ENCODE data around the gene HPCA. TPM values are rescaled to one million over a fixed set of nuclear protein-coding genes. Genes with fewer than 3 reads are reported as not detected.

HPCA gene
- total RNA-seq, 1 experiment from 2014 or later: 1.2 TPM

DNA sequence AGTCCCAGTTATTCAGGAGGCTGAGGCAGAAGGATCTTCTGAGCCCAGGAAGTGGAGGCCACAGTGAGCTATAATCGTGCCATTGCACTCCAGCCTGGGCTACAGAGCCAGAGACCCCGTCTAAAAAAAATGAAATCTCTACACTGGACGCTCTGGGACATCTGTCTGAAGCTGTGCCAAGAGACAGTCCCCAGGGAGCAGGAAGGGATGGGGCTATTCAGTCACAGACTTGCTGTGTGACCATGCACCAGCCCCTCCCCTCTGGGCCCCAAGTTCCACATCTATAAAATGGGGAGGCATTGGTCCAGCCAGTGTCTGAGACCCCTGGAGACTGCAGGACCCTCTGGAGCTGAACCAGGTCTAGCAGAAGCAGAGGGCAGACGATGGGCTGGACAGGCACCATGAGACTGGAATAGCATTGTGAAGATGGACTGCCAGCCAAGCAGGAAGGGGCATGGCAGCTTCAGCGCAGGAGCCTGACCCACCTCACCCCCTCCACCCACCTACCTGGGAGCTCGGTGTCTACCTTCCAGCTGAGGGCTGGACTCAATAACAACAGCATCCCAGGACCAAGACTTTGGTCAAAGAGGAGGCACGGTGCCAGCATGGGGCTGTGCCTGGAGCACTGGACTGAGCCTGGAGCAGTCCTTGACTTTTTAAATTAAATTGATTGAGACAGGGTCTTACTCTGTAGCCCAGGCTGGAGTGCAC lies 13.4 kb downstream of the HPCA start:
- Histone ChIP-seq H3K4me1 (ENCODE audit: insufficient read depth, low read length) (no peaks in the 10 kb centered on the region), H3T11ph (ENCODE audit: low read length) (no peak overlapping the region), H4K91ac (ENCODE audit: insufficient read length, low read depth, low read length) (no peak overlapping the region), H3K4me2 (ENCODE audit: insufficient read depth, insufficient read length, low read length) (no peak overlapping the region), H4K20me1 (ENCODE audit: control insufficient read depth, insufficient read depth, insufficient read length) (no peaks in the 10 kb centered on the region), H4K8ac (replicated peaks; ENCODE audit: insufficient read length, low read depth, low read length) (no peak overlapping the region), H3K79me1 (ENCODE audit: insufficient read depth, low read depth, low read length, poor library complexity, severe bottlenecking) (no peaks in the 10 kb centered on the region), H3K79me2 (ENCODE audit: insufficient read depth, low read length) (no peaks in the 10 kb centered on the region), H3K23ac (ENCODE audit: insufficient read length, low read depth, low read length) (no peak overlapping the region), H2AK5ac (ENCODE audit: insufficient read length, low read length) (no peak overlapping the region), H3K18ac (ENCODE audit: insufficient read length, low read depth, low read length) (no peak overlapping the region), H2AFZ (ENCODE audit: low read length) (no peak overlapping the region), H2BK12ac (ENCODE audit: insufficient read length, low read depth, low read length) (no peak overlapping the region), H3K27me3 (ENCODE audit: insufficient read depth, low read length) (peaks cover 22% of the 10 kb centered on the region; the same call in 1 of the 2 replicates), H4K5ac (ENCODE audit: insufficient read length, low read depth, low read length) (no peak overlapping the region), H2BK120ac (ENCODE audit: low read depth, low read length, poor library complexity, severe bottlenecking) (no peak overlapping the region), H3K27ac (ENCODE audit: insufficient read length, low read depth, low read length) (no peak overlapping the region), H3K9ac (ENCODE audit: extremely low read depth, insufficient read length, low read length) (no peak overlapping the region), H2BK20ac (ENCODE audit: low read depth, low read length, poor library complexity, severe bottlenecking) (no peak overlapping the region), H2BK5ac (ENCODE audit: insufficient read length, low read length) (no peak overlapping the region), H3K14ac (ENCODE audit: insufficient read depth, low read length) (no peak overlapping the region), H3K23me2 (ENCODE audit: insufficient read length, low read depth, low read length, poor library complexity, severe bottlenecking) (peaks cover 8% of the 10 kb centered on the region), H3K56ac (ENCODE audit: insufficient read length, low read depth, low read length) (no peak overlapping the region), H3K9me3 (ENCODE audit: control insufficient read depth, low read depth, low read length) (no peaks in the 10 kb centered on the region), H3K4ac (ENCODE audit: low read depth, low read length) (no peak overlapping the region), H2BK15ac (ENCODE audit: low read depth, low read length) (no peak overlapping the region)
- Mint-ChIP-seq H3K4me1 (peaks cover 15 to 24% of the 10 kb centered on the region in 2 experiments), H3K27ac (no peak overlapping the region), H3K9me3 (no peaks in the 10 kb centered on the region; a peak in 1 of 5 replicates), H3K4me3 (0 out of 5 replicates have a peak overlapping the region, but pooled peaks of 1 of the 2 experiments have one; percentile 51), H3K27me3 (ENCODE audit: low read depth) (peaks cover 87% of the 10 kb centered on the region), H3K36me3 (ENCODE audit: insufficient read depth in 1 of 3, low read depth in 3 of 3) (peaks cover 0 to 4% (median 0%) of the 10 kb centered on the region in 3 experiments; a peak in 1 of 7 replicates)
- TF ChIP-seq, protein P1, sequence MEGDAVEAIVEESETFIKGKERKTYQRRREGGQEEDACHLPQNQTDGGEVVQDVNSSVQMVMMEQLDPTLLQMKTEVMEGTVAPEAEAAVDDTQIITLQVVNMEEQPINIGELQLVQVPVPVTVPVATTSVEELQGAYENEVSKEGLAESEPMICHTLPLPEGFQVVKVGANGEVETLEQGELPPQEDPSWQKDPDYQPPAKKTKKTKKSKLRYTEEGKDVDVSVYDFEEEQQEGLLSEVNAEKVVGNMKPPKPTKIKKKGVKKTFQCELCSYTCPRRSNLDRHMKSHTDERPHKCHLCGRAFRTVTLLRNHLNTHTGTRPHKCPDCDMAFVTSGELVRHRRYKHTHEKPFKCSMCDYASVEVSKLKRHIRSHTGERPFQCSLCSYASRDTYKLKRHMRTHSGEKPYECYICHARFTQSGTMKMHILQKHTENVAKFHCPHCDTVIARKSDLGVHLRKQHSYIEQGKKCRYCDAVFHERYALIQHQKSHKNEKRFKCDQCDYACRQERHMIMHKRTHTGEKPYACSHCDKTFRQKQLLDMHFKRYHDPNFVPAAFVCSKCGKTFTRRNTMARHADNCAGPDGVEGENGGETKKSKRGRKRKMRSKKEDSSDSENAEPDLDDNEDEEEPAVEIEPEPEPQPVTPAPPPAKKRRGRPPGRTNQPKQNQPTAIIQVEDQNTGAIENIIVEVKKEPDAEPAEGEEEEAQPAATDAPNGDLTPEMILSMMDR (conservative IDR thresholded peaks at IDR 0.05): no peak
- no peak for DNase-seq
- no CpG with 5 or more reads among the region's 7 CpGs for WGBS (ENCODE audit: extremely low coverage, insufficient read length, low lambda C conversion rate)
